NB4 (cell line): ENCODE measurements around the gene NAALADL2.

Source experiments
- CTCF ChIP-seq: IDR thresholded peaks from one replicate; pipeline ENCODE4 v1.5.1; 2012; ENCODE audit warnings: low read depth, low read length
- POLR2A ChIP-seq: IDR thresholded peaks from 2 replicates; pipeline ENCODE4 v1.6.1; 2011; ENCODE audit warnings: mild to moderate bottlenecking; ENCODE audit not compliant: insufficient read length; ENCODE audit errors: extremely low read depth

- TF ChIP-seq CTCF = no peak
- no peak for TF ChIP-seq POLR2A
These were observed 43.4 kb upstream of the NAALADL2 start for GRCh38 chr3:174815750-174816149.
